OCI-LY7 (cell line): Measurements from ENCODE around the gene RPP30.

Source experiments
- CTCF ChIP-seq: fragments of 200-600 bp; sonication (generic); conservative IDR thresholded peaks from 2 replicates; pipeline ENCODE4 v1.5.1; 2014; ENCODE audit warnings: mild to moderate bottlenecking, antibody characterized with exemption, low read length, moderate library complexity, mixed read lengths
- EZH2phosphoT487 ChIP-seq: fragments of 200-600 bp; sonication (generic); IDR thresholded peaks from 2 replicates; pipeline ENCODE4 v1.6.1; 2018; ENCODE audit warnings: low read depth, borderline replicate concordance, mild to moderate bottlenecking, mixed run types, antibody characterized with exemption, low read length, moderate library complexity, mixed read lengths

- TF ChIP-seq CTCF (no peak), EZH2phosphoT487 (no peak)
Measured at GRCh38 chr10:90822508-90822907, 49.3 kb upstream of the RPP30 start.
